Thoracic aorta (tissue), 2 donors: ENCODE data around the gene STX8. TPM values are rescaled to one million over a fixed set of nuclear protein-coding genes. Genes with fewer than 3 reads are reported as not detected.

Experiments
- ATAC-seq: fragments of 150-250 bp; one replicate; pipeline ENCODE4 v1.8.0; 2017; ENCODE audit warnings: low read depth; ENCODE audit not compliant: insufficient number of reproducible peaks, low FRiP score
- DNase-seq: peaks from one replicate; pipeline ENCODE4 v3.0.0-alpha.2; 2020; ENCODE audit warnings: low spot score
- H3K27ac ChIP-seq, 2 donors: fragments of 200-600 bp; sonication (generic); 1 replicate in 1 of 2; 2 replicates in 1 of 2; pipeline ENCODE4 v1.5.1; 2016; ENCODE audit warnings: mild to moderate bottlenecking in 2 of 2, moderate library complexity in 2 of 2
- H3K27me3 ChIP-seq: fragments of 200-600 bp; sonication (generic); replicated peaks from 2 replicates; pipeline ENCODE4 v1.6.0; 2016; ENCODE audit warnings: mild to moderate bottlenecking; ENCODE audit not compliant: insufficient read depth
- H3K36me3 ChIP-seq: fragments of 200-600 bp; sonication (generic); one replicate; pipeline ENCODE4 v1.5.1; 2016
- H3K4me1 ChIP-seq, 2 donors: fragments of 200-600 bp; sonication (generic); 1 replicate in 1 of 2; 2 replicates in 1 of 2; pipeline versions ENCODE4 v1.5.1 to v1.6.0; 2016; ENCODE audit warnings: low read depth in 2 of 2, mild to moderate bottlenecking in 1 of 2; ENCODE audit not compliant: control insufficient read depth in 1 of 2
- H3K4me3 ChIP-seq: fragments of 200-600 bp; sonication (generic); 2 replicates; pipeline ENCODE4 v1.5.1; 2016; ENCODE audit warnings: mild to moderate bottlenecking
- H3K9me3 ChIP-seq: fragments of 200-600 bp; sonication (generic); 2 replicates; pipeline ENCODE4 v1.5.1; 2016
- CTCF ChIP-seq: fragments of 200-600 bp; sonication (generic); IDR thresholded peaks from one replicate; pipeline ENCODE4 v1.5.1; 2019; ENCODE audit warnings: antibody characterized with exemption
- total RNA-seq, 2 donors: library from RNA; depleted of rRNA; stranded (reverse); fragments of >200 nt; gene quantifications; one replicate each; pipeline versions ENCODE4 v1.1.0 to v1.2.3, GENCODE V29; 2016

STX8 gene
- total RNA-seq, 2 donors from 2014 or later, result 93.9 to 99.8 TPM

- ATAC-seq (no peak), DNase-seq (no peak)
- H3K9me3 ChIP-seq, result no peaks in the 10 kb centered on the region
- H3K27ac ChIP-seq, result no peak overlapping the region
- no peaks in the 10 kb centered on the region for H3K36me3 ChIP-seq
- TF ChIP-seq CTCF, result no peak
- H3K4me1 ChIP-seq, result peaks cover 5 to 23% of the 10 kb centered on the region in 2 donors
- no peaks in the 10 kb centered on the region for H3K27me3 ChIP-seq
- H3K4me3 ChIP-seq, result no peak overlapping the region
Observed at GRCh38 chr17:9406046-9406606, 169.5 kb downstream of the STX8 start.

- Histone ChIP-seq H3K36me3 (no peaks in the 10 kb centered on the region), H3K27ac (no peak overlapping the region), H3K27me3 (no peaks in the 10 kb centered on the region), H3K4me3 (no peak overlapping the region), H3K9me3 (no peaks in the 10 kb centered on the region), H3K4me1 (peaks cover 0 to under 1% of the 10 kb centered on the region in 2 donors)
- DNase-seq (no peak), ATAC-seq (no peak)
- TF ChIP-seq CTCF, result no peak
Observed at GRCh38 chr17:9403257-9403656, 172.4 kb downstream of the STX8 start.

GRCh38 chr17:9402590-9403199 lies 172.9 kb downstream of the STX8 start:
- H3K4me1 ChIP-seq, result no peaks in the 10 kb centered on the region
- no peak for TF ChIP-seq CTCF
- no peak for ATAC-seq

GRCh38 chr17:9401434-9401833 lies 174.2 kb downstream of the STX8 start:
- no peaks in the 10 kb centered on the region for H3K4me1 ChIP-seq
- H3K36me3 ChIP-seq, result no peaks in the 10 kb centered on the region
- ATAC-seq (no peak), DNase-seq (no peak)
- no peak overlapping the region for H3K4me3 ChIP-seq
- no peak for TF ChIP-seq CTCF
- no peaks in the 10 kb centered on the region for H3K9me3 ChIP-seq
- H3K27me3 ChIP-seq, result no peaks in the 10 kb centered on the region
- no peak overlapping the region for H3K27ac ChIP-seq

More at GRCh38 chr17:9402590-9403199, 172.9 kb downstream of the STX8 start:
- no peaks in the 10 kb centered on the region for H3K27me3 ChIP-seq
- H3K9me3 ChIP-seq, result no peaks in the 10 kb centered on the region
- H3K27ac ChIP-seq, result no peak overlapping the region
- DNase-seq, result no peak
- H3K4me3 ChIP-seq, result no peak overlapping the region
- no peaks in the 10 kb centered on the region for H3K36me3 ChIP-seq

- no peak for TF ChIP-seq CTCF
- Histone ChIP-seq H3K27ac (no peak overlapping the region), H3K36me3 (no peaks in the 10 kb centered on the region), H3K27me3 (no peaks in the 10 kb centered on the region), H3K9me3 (peaks cover 4% of the 10 kb centered on the region), H3K4me1 (no peaks in the 10 kb centered on the region), H3K4me3 (no peak overlapping the region)
- DNase-seq (no peak), ATAC-seq (no peak)
Observed at GRCh38 chr17:9389111-9389527, 186.5 kb downstream of the STX8 start.
